ENCODE results near the gene COX19. TPM values are rescaled to one million over a fixed set of nuclear protein-coding genes. Genes with fewer than 3 reads are reported as not detected.

The COX19 gene
- total RNA-seq, 1 experiment from 2014 or later: 14.0 TPM

- Histone ChIP-seq H3K36me3 (ENCODE audit: control insufficient read depth in 1 of 2, insufficient read depth in 2 of 2, low read length in 2 of 2) (no peaks in the 10 kb centered on the region), H4K20me1 (ENCODE audit: insufficient read depth) (no peaks in the 10 kb centered on the region), H3K9me2 (ENCODE audit: insufficient read depth) (no peaks in the 10 kb centered on the region), H3K4me2 (ENCODE audit: low read length) (no peak overlapping the region), H3K9ac (ENCODE audit: low read length) (no peak overlapping the region), H2AFZ (ENCODE audit: low read depth, low read length, poor library complexity, severe bottlenecking) (no peak overlapping the region), H3K27ac (ENCODE audit: low read depth, low read length) (no peak overlapping the region), H3K4me3 (replicated peaks in 1 of 2; ENCODE audit: low read depth in 1 of 2, low read length in 2 of 2) (no peak overlapping the region), H3K9me3 (ENCODE audit: control insufficient read depth in 1 of 2, insufficient read depth in 1 of 2, low read depth in 1 of 2, low read length in 2 of 2) (no peaks in the 10 kb centered on the region), H3K4me1 (ENCODE audit: control insufficient read depth in 1 of 2, insufficient read depth in 2 of 2, low read length in 2 of 2) (peaks cover 0 to 13% of the 10 kb centered on the region in 2 experiments; a peak in 2 of 4 replicates), H3K79me2 (ENCODE audit: insufficient read depth, low read length) (no peaks in the 10 kb centered on the region), H3K27me3 (ENCODE audit: insufficient read depth, low read length) (no peaks in the 10 kb centered on the region)
- ChIA-PET CTCF (no interaction called here), RAD21 (ENCODE audit: low non-redundant PET in 1 of 2, low total read pairs in 2 of 2, uncharacterized antibody in 2 of 2, unreplicated experiment in 2 of 2) (no interaction called here), POLR2A (interaction anchor here (0.6 kb wide), 1 partner anchor 1626 kb away, joined by 11 read pairs; the partner anchor contains the start of gene BRAT1)
- TF ChIP-seq CTCF (IDR thresholded peaks at IDR 0.05 in 2 of 3, conservative IDR thresholded peaks at IDR 0.05 in 1 of 3; ENCODE audit: borderline replicate concordance in 1 of 3, insufficient read depth in 1 of 3, low read depth in 2 of 3, low read length in 2 of 3): no peak
- no peak for TF ChIP-seq ZBTB33 (IDR thresholded peaks at IDR 0.05; ENCODE audit: extremely low read depth, insufficient replicate concordance, low read length)
- no peak for TF ChIP-seq SIN3A (IDR thresholded peaks at IDR 0.05; ENCODE audit: low read depth)
- TF ChIP-seq ZFX (IDR thresholded peaks at IDR 0.05): no peak
- no peak for TF ChIP-seq JUND (IDR thresholded peaks at IDR 0.05)
- no peak for TF ChIP-seq CEBPB (IDR thresholded peaks at IDR 0.05; ENCODE audit: low read depth)
- TF ChIP-seq SP1 (IDR thresholded peaks at IDR 0.05; ENCODE audit: low read depth): no peak
- TF ChIP-seq MAX (IDR thresholded peaks at IDR 0.05): no peak
- TF ChIP-seq EZH2phosphoT487 (IDR thresholded peaks at IDR 0.05; ENCODE audit: borderline replicate concordance): no peak
- TF ChIP-seq SRF (IDR thresholded peaks at IDR 0.05; ENCODE audit: low read depth): no peak
- no peak for TF ChIP-seq RAD21 (IDR thresholded peaks at IDR 0.05; ENCODE audit: low read depth)
- TF ChIP-seq CBX3 (IDR thresholded peaks at IDR 0.05; ENCODE audit: low read depth): no peak
- TF ChIP-seq EZH2 (IDR thresholded peaks at IDR 0.05): no peak
- no peak for TF ChIP-seq EGR1 (IDR thresholded peaks at IDR 0.05; ENCODE audit: low read depth)
- intact Hi-C loops (cut with micrococcal nuclease): no loop called here
- DNase-seq (ENCODE audit: low read depth, low spot score) (no peak), ATAC-seq (no peak)
- no TSS peak for BruUV-seq (replicated peaks)
These were observed 46.0 kb downstream of the COX19 start for GRCh38 chr7:929311-929711.

Data from HCT116 (cell line).